SK-N-MC (cell line): ENCODE results near the gene AHSA1.

Experiments
- DNase-seq: peaks from one replicate; pipeline ENCODE4 v3.0.0-alpha.2; 2011; ENCODE audit warnings: low read depth, low spot score
- H3K27ac ChIP-seq: fragments of 200-600 bp; sonication (generic); 2 replicates; pipeline ENCODE4 v1.5.1; 2016; ENCODE audit warnings: mixed run types
- H3K36me3 ChIP-seq: fragments of 200-600 bp; sonication (generic); 2 replicates; pipeline ENCODE4 v1.6.1; 2017; ENCODE audit warnings: antibody characterized with exemption, low read length, mixed read lengths; ENCODE audit not compliant: insufficient read depth
- H3K4me3 ChIP-seq: fragments of 200-600 bp; sonication (generic); 2 replicates; pipeline ENCODE4 v1.5.1; 2016
- H3K9ac ChIP-seq: fragments of 200-600 bp; sonication (generic); 2 replicates; pipeline ENCODE4 v1.8.0; 2017; ENCODE audit warnings: mixed run types, mixed read lengths; ENCODE audit not compliant: insufficient read length
- H3K9me3 ChIP-seq: fragments of 200-600 bp; sonication (generic); 2 replicates; pipeline ENCODE4 v1.6.1; 2017; ENCODE audit warnings: low read depth, mild to moderate bottlenecking, antibody characterized with exemption, low read length, moderate library complexity, mixed read lengths
- EZH2 ChIP-seq: fragments of 200-600 bp; sonication (generic); IDR thresholded peaks from one replicate; pipeline ENCODE4 v1.6.1; 2017; ENCODE audit warnings: antibody characterized with exemption
- FOXP2 ChIP-seq: optimal IDR thresholded peaks from 2 replicates; pipeline ENCODE3; 2011; ENCODE audit warnings: mild to moderate bottlenecking, moderate library complexity; ENCODE audit not compliant: insufficient read depth; ENCODE audit errors: extremely low read length, control extremely low read depth
- POLR2AphosphoS5 ChIP-seq: IDR thresholded peaks from 2 replicates; pipeline ENCODE4 v1.6.1; 2012; ENCODE audit warnings: mild to moderate bottlenecking, low read depth, low read length, borderline replicate concordance

AHSA1 gene

GRCh38 chr14:77467801-77468200 lies 9.9 kb downstream of the AHSA1 start:
- Histone ChIP-seq H3K36me3 (peaks cover 59% of the 10 kb centered on the region), H3K9me3 (no peaks in the 10 kb centered on the region), H3K4me3 (no peak overlapping the region), H3K9ac (no peak overlapping the region), H3K27ac (no peak overlapping the region)
- TF ChIP-seq EZH2 (no peak), POLR2AphosphoS5 (no peak), FOXP2 (no peak)
- DNase-seq, result no peak

- Histone ChIP-seq H3K9me3 (no peaks in the 10 kb centered on the region), H3K4me3 (no peak overlapping the region), H3K9ac (no peak overlapping the region), H3K27ac (no peak overlapping the region), H3K36me3 (peaks cover 48% of the 10 kb centered on the region)
- TF ChIP-seq POLR2AphosphoS5, result no peak
- no peak for TF ChIP-seq EZH2
- no peak for TF ChIP-seq FOXP2
- DNase-seq, result no peak
Measured at GRCh38 chr14:77469067-77469505, 11.2 kb downstream of the AHSA1 start.

GRCh38 chr14:77469539-77469938 lies 11.6 kb downstream of the AHSA1 start:
- no peak for TF ChIP-seq FOXP2
- no peak for TF ChIP-seq EZH2
- no peak for TF ChIP-seq POLR2AphosphoS5
- Histone ChIP-seq H3K9ac (no peak overlapping the region), H3K36me3 (peaks cover 44% of the 10 kb centered on the region), H3K9me3 (no peaks in the 10 kb centered on the region), H3K27ac (no peak overlapping the region), H3K4me3 (no peak overlapping the region)
- no peak for DNase-seq

- no peaks in the 10 kb centered on the region for H3K9me3 ChIP-seq
- DNase-seq, result no peak
- H3K9ac ChIP-seq, result no peak overlapping the region
- H3K27ac ChIP-seq, result no peak overlapping the region
- H3K36me3 ChIP-seq, result peaks cover 36% of the 10 kb centered on the region
- TF ChIP-seq POLR2AphosphoS5, result no peak
- TF ChIP-seq FOXP2, result no peak
- no peak for TF ChIP-seq EZH2
- H3K4me3 ChIP-seq, result no peak overlapping the region
Measured at GRCh38 chr14:77470224-77470870, 12.5 kb downstream of the AHSA1 start.

GRCh38 chr14:77473921-77474320 lies 16.0 kb downstream of the AHSA1 start:
- H3K9me3 ChIP-seq, result no peaks in the 10 kb centered on the region
- TF ChIP-seq EZH2 (no peak), POLR2AphosphoS5 (no peak), FOXP2 (no peak)

GRCh38 chr14:77474479-77475177 lies 16.7 kb downstream of the AHSA1 start:
- H3K9ac ChIP-seq, result no peak overlapping the region
- peaks cover under 1% of the 10 kb centered on the region; the same call in 1 of the 2 replicates for H3K36me3 ChIP-seq
- no peak for DNase-seq
- H3K9me3 ChIP-seq, result no peaks in the 10 kb centered on the region
- H3K27ac ChIP-seq, result no peak overlapping the region
- no peak overlapping the region for H3K4me3 ChIP-seq
- no peak for TF ChIP-seq EZH2
- no peak for TF ChIP-seq FOXP2
- TF ChIP-seq POLR2AphosphoS5, result no peak

More at GRCh38 chr14:77473921-77474320, 16.0 kb downstream of the AHSA1 start:
- Histone ChIP-seq H3K9ac (no peak overlapping the region), H3K4me3 (no peak overlapping the region), H3K27ac (no peak overlapping the region), H3K36me3 (peaks cover 8% of the 10 kb centered on the region; the same call in 1 of the 2 replicates)
- no peak for DNase-seq

GRCh38 chr14:77475432-77476115 lies 17.7 kb downstream of the AHSA1 start:
- Histone ChIP-seq H3K9me3 (no peaks in the 10 kb centered on the region), H3K27ac (no peak overlapping the region), H3K4me3 (no peak overlapping the region), H3K9ac (no peak overlapping the region), H3K36me3 (no peaks in the 10 kb centered on the region)
- TF ChIP-seq POLR2AphosphoS5 (no peak), EZH2 (no peak), FOXP2 (no peak)
- DNase-seq, result no peak

GRCh38 chr14:77478029-77478428 lies 20.1 kb downstream of the AHSA1 start:
- Histone ChIP-seq H3K4me3 (no peak overlapping the region), H3K9ac (no peak overlapping the region), H3K27ac (no peak overlapping the region), H3K36me3 (no peaks in the 10 kb centered on the region), H3K9me3 (no peaks in the 10 kb centered on the region)
- no peak for DNase-seq
- TF ChIP-seq EZH2, result no peak
- TF ChIP-seq POLR2AphosphoS5, result no peak
- TF ChIP-seq FOXP2, result no peak

GRCh38 chr14:77478796-77479195 lies 20.9 kb downstream of the AHSA1 start:
- Histone ChIP-seq H3K36me3 (no peaks in the 10 kb centered on the region), H3K4me3 (no peak overlapping the region), H3K9ac (no peak overlapping the region), H3K27ac (no peak overlapping the region), H3K9me3 (no peaks in the 10 kb centered on the region)
- DNase-seq, result no peak
- no peak for TF ChIP-seq EZH2
- no peak for TF ChIP-seq FOXP2
- TF ChIP-seq POLR2AphosphoS5, result no peak
